MCF 10A (cell line): ENCODE data around the gene SUV39H1. TPM values are rescaled to one million over a fixed set of nuclear protein-coding genes. Genes with fewer than 3 reads are reported as not detected.

ENCODE experiments used
- BruUV-seq: library from RNA; stranded (reverse); fragments of 400-500 nt; replicated peaks from 2 replicates; lab custom pipeline; 2021; lab: Mats Ljungman, UMichigan
- CTCF ChIA-PET: fragments of 300-600 bp; sonication (Branson Sonifier 250); formaldehyde crosslinking; extraction: SDS; loops from one replicate; lab custom pipeline; 2021; ENCODE audit warnings: antibody characterized with exemption, inconsistent platforms; lab: Yijun Ruan, JAX
- POLR2A ChIA-PET: fragments of 300-600, 350-650 bp; sonication (Branson Sonifier 250); formaldehyde crosslinking; extraction: SDS; loops from one replicate; lab custom pipeline; 2020; ENCODE audit warnings: antibody characterized with exemption, inconsistent platforms; lab: Yijun Ruan, JAX
- DNase-seq: peaks from one replicate; pipeline ENCODE4 v3.0.0-alpha.2; 2018; ENCODE audit not compliant: unreplicated experiment
- H3K27ac Mint-ChIP-seq: one replicate; pipeline ENCODE4 v1.8.0; 2022; ENCODE audit warnings: mild to moderate bottlenecking, low read depth, mixed read lengths; ENCODE audit not compliant: unreplicated experiment
- H3K27me3 Mint-ChIP-seq: one replicate; pipeline ENCODE4 v1.8.0; 2022; ENCODE audit warnings: mixed read lengths; ENCODE audit not compliant: insufficient read depth, unreplicated experiment
- H3K36me3 Mint-ChIP-seq: one replicate; pipeline ENCODE4 v1.8.0; 2022; ENCODE audit warnings: mild to moderate bottlenecking, moderate library complexity, mixed read lengths; ENCODE audit not compliant: insufficient read depth, unreplicated experiment
- H3K4me1 Mint-ChIP-seq: one replicate; pipeline ENCODE4 v1.8.0; 2022; ENCODE audit warnings: mixed read lengths; ENCODE audit not compliant: insufficient read depth, unreplicated experiment
- H3K4me3 Mint-ChIP-seq: one replicate; pipeline ENCODE4 v1.8.0; 2022; ENCODE audit warnings: mild to moderate bottlenecking, moderate library complexity, mixed read lengths; ENCODE audit not compliant: unreplicated experiment
- H3K9me3 Mint-ChIP-seq: one replicate; pipeline ENCODE4 v1.8.0; 2022; ENCODE audit warnings: mixed read lengths; ENCODE audit not compliant: unreplicated experiment
- CTCF ChIP-seq: fragments of 200-600 bp; IDR thresholded peaks from one replicate; pipeline ENCODE4 v1.8.0; 2022; ENCODE audit warnings: antibody characterized with exemption, mild to moderate bottlenecking; ENCODE audit not compliant: unreplicated experiment
- intact Hi-C: fragments of 100-400 bp; cut with micrococcal nuclease; formaldehyde crosslinking; loops from 2 replicates; pipeline ENCODE4 v1.14.1; 2022
- total RNA-seq: library from RNA; stranded (reverse); gene quantifications from 2 replicates; pipeline ENCODE4 v1.2.3, GENCODE V29; 2022

The SUV39H1 gene
- total RNA-seq, 1 experiment from 2014 or later = 8.7 TPM

- TF ChIP-seq CTCF = no peak
- peaks cover 23% of the 10 kb centered on the region for H3K9me3 Mint-ChIP-seq
- no peak for DNase-seq
- peaks cover 41% of the 10 kb centered on the region for H3K27me3 Mint-ChIP-seq
- POLR2A ChIA-PET = no interaction called here
- H3K27ac Mint-ChIP-seq = no peak within 1 kb of the TSS
- CTCF ChIA-PET = no interaction called here
- H3K4me1 Mint-ChIP-seq = no peaks in the 10 kb centered on the region
- no TSS peak for BruUV-seq
- no peak within 1 kb of the TSS for H3K4me3 Mint-ChIP-seq
- intact Hi-C loops = no loop called here
- no peaks in the 10 kb centered on the region for H3K36me3 Mint-ChIP-seq
Measured at GRCh38 chrX:48683411-48683982, 13.0 kb upstream of the SUV39H1 start, which contains the start of gene WAS. Gene WAS, plus strand, starts transcription at chrX:48683799. Its CDS starts 55 bp downstream, at chrX:48683854.

GRCh38 chrX:48684134-48684533 is 12.4 kb upstream of the SUV39H1 start:
- Mint-ChIP-seq H3K27ac (no peak overlapping the region), H3K4me1 (no peaks in the 10 kb centered on the region), H3K36me3 (no peaks in the 10 kb centered on the region), H3K9me3 (peaks cover 23% of the 10 kb centered on the region), H3K27me3 (peaks cover 41% of the 10 kb centered on the region), H3K4me3 (no peak overlapping the region)
- CTCF ChIA-PET = interaction anchor here (0.5 kb wide), 1 partner anchor 220 kb away, joined by 3 read pairs; no protein-coding TSS in a partner anchor
- POLR2A ChIA-PET = interaction anchor here (0.9 kb wide), 1 partner anchor 10 kb away, joined by 3 read pairs; no protein-coding TSS in a partner anchor
- DNase-seq = no peak
- no TSS peak for BruUV-seq
- intact Hi-C loops = no loop called here
- TF ChIP-seq CTCF = no peak

GRCh38 chrX:48685416-48685815 is 11.1 kb upstream of the SUV39H1 start:
- Mint-ChIP-seq H3K27me3 (peaks cover 41% of the 10 kb centered on the region), H3K4me3 (no peak overlapping the region), H3K9me3 (peaks cover 23% of the 10 kb centered on the region), H3K27ac (no peak overlapping the region), H3K36me3 (no peaks in the 10 kb centered on the region), H3K4me1 (no peaks in the 10 kb centered on the region)
- POLR2A ChIA-PET = no interaction called here
- TF ChIP-seq CTCF = no peak
- DNase-seq = no peak
- no TSS peak for BruUV-seq
- intact Hi-C loops = no loop called here
- CTCF ChIA-PET = no interaction called here

- ChIA-PET POLR2A (no interaction called here), CTCF (interaction anchor here (0.6 kb wide), 1 partner anchor 1120 kb away, joined by 3 read pairs; no protein-coding TSS in a partner anchor)
- H3K36me3 Mint-ChIP-seq = peaks cover 6% of the 10 kb centered on the region
- intact Hi-C loops = no loop called here
- peaks cover 37% of the 10 kb centered on the region for H3K27me3 Mint-ChIP-seq
- DNase-seq = no peak
- no TSS peak for BruUV-seq
- H3K9me3 Mint-ChIP-seq = peaks cover 23% of the 10 kb centered on the region
- no peaks in the 10 kb centered on the region for H3K4me1 Mint-ChIP-seq
- H3K4me3 Mint-ChIP-seq = no peak overlapping the region
- no peak for TF ChIP-seq CTCF
- H3K27ac Mint-ChIP-seq = no peak overlapping the region
Measured at GRCh38 chrX:48688531-48689150, 7.9 kb upstream of the SUV39H1 start.
